ENCODE data around the gene RPS6KA3. TPM values are rescaled to one million over a fixed set of nuclear protein-coding genes. Genes with fewer than 3 reads are reported as not detected.

RPS6KA3 gene
- total RNA-seq, 3 donors from 2014 or later (not counting 1 experiment from before 2014, with no cell fraction given) = 62.1 to 82.9 (median 79.4) TPM

DNA sequence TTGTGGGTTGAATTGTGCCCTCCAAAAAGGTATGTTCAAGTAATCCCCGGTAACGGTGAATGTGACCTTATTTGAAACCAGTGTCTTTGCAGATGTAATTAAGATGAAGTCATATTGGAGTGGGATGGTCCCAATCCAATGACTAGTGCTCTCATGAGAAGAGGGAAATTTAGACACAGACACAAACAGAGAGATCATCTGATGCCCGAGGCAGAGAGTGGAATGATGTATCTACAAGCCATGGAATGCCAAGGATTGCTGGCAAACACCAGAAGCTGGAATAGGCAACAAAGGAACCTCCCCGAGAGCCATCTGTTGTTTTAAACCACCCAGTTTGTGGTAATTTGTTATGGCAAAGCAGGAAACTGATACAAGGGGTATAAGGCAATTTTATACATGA is 35.1 kb downstream of the RPS6KA3 start:
- 100% methylated on average over 4 of the region's 4 CpGs for WGBS (ENCODE audit: insufficient coverage)
- Mint-ChIP-seq H3K27me3 (ENCODE audit: low read depth in 2 of 2) (no peaks in the 10 kb centered on the region), H3K4me1 (peaks cover 23 to 27% of the 10 kb centered on the region in 2 donors)

DNA sequence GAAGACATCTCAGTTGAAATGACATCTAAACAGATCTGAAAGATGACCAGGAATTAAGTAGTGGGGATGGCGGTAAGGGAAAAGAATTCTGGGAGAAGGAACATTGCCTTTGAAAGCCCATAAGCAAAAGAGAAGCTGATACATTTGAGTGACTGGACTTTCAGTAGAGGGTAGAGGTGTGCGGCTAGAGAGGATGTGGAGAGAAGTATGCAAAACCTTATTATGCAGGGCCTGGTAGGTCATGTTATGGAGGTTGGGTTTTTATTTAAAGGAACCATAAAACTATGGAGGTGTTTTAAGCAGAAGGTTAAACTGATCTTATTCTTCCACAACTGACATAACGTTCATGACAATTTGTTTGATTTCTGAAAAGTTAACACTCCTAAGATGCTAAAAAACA is 36.3 kb downstream of the RPS6KA3 start:
- Histone ChIP-seq H3K27ac (ENCODE audit: low read length) (no peak overlapping the region), H3K9me3 (ENCODE audit: control insufficient read depth, insufficient read depth, low read length) (no peaks in the 10 kb centered on the region)
- H3K27me3 Mint-ChIP-seq (ENCODE audit: low read depth in 2 of 2) = no peaks in the 10 kb centered on the region

More for the DNA sequence above, 35.1 kb downstream of the RPS6KA3 start:
- Mint-ChIP-seq H3K36me3 (no peaks in the 10 kb centered on the region), H3K9me3 (peaks cover 0 to 2% of the 10 kb centered on the region in 2 donors), H3K27ac (peak overlapping the region in 1 of 2 donors; percentile 19), H3K4me3 (no peak overlapping the region)
- DNase-seq (no peak), ATAC-seq (no peak)
- Histone ChIP-seq H3K27me3 (ENCODE audit: control insufficient read depth, insufficient read depth, low read length) (no peaks in the 10 kb centered on the region), H3K4me1 (ENCODE audit: control insufficient read depth, insufficient read depth, low read length) (no peaks in the 10 kb centered on the region), H3K9me3 (ENCODE audit: control insufficient read depth, insufficient read depth, low read length) (no peaks in the 10 kb centered on the region), H3K27ac (ENCODE audit: low read length) (no peak overlapping the region), H3K4me3 (ENCODE audit: low read length) (no peak overlapping the region), H3K36me3 (ENCODE audit: control insufficient read depth, insufficient read depth, low read length) (peaks cover 17% of the 10 kb centered on the region)
- intact Hi-C loops (cut with micrococcal nuclease) = no loop called here
- TF ChIP-seq, protein P1, sequence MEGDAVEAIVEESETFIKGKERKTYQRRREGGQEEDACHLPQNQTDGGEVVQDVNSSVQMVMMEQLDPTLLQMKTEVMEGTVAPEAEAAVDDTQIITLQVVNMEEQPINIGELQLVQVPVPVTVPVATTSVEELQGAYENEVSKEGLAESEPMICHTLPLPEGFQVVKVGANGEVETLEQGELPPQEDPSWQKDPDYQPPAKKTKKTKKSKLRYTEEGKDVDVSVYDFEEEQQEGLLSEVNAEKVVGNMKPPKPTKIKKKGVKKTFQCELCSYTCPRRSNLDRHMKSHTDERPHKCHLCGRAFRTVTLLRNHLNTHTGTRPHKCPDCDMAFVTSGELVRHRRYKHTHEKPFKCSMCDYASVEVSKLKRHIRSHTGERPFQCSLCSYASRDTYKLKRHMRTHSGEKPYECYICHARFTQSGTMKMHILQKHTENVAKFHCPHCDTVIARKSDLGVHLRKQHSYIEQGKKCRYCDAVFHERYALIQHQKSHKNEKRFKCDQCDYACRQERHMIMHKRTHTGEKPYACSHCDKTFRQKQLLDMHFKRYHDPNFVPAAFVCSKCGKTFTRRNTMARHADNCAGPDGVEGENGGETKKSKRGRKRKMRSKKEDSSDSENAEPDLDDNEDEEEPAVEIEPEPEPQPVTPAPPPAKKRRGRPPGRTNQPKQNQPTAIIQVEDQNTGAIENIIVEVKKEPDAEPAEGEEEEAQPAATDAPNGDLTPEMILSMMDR (IDR thresholded peaks at IDR 0.05) = no peak

DNA sequence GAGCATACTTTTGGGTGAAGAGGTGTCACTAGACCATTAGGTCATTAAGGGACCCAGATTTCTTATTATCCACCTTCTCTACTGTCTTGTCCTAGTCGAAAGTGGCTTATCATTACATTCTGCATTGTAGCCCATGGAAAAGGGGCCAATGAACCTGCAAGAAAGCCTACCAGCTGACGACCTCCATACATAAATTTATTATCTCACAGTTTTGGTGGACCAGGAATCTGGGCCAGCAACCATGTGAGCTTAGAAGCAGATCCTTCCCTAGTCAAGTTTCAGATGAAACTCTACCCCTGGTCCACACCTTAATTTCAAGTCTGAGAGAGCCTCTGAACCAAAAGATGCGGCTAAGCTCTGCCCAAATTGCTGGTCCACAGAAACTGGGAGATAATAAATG is 37.6 kb downstream of the RPS6KA3 start:
- TF ChIP-seq, protein P1 (IDR thresholded peaks at IDR 0.05) = no peak
- Mint-ChIP-seq H3K9me3 (no peaks in the 10 kb centered on the region), H3K4me1 (peaks cover 26 to 29% of the 10 kb centered on the region in 2 donors), H3K36me3 (no peaks in the 10 kb centered on the region), H3K4me3 (no peak overlapping the region), H3K27ac (peak overlapping the region in 1 of 2 donors; percentile 6), H3K27me3 (ENCODE audit: low read depth in 2 of 2) (no peaks in the 10 kb centered on the region)
- intact Hi-C loops (cut with micrococcal nuclease) = no loop called here
- Histone ChIP-seq H3K4me3 (ENCODE audit: low read length) (no peak overlapping the region), H3K27me3 (ENCODE audit: control insufficient read depth, insufficient read depth, low read length) (no peaks in the 10 kb centered on the region), H3K27ac (ENCODE audit: low read length) (no peak overlapping the region), H3K4me1 (ENCODE audit: control insufficient read depth, insufficient read depth, low read length) (peaks cover 2% of the 10 kb centered on the region), H3K9me3 (ENCODE audit: control insufficient read depth, insufficient read depth, low read length) (no peaks in the 10 kb centered on the region), H3K36me3 (ENCODE audit: control insufficient read depth, insufficient read depth, low read length) (peaks cover 17% of the 10 kb centered on the region)
- no peak for ATAC-seq
- no peak for DNase-seq
- WGBS (ENCODE audit: insufficient coverage) = 96% methylated on average over 2 of the region's 3 CpGs

More for the DNA sequence above, 36.3 kb downstream of the RPS6KA3 start:
- peaks cover 22 to 23% of the 10 kb centered on the region in 2 donors for H3K4me1 Mint-ChIP-seq
- H3K27me3 ChIP-seq (ENCODE audit: control insufficient read depth, insufficient read depth, low read length) = no peaks in the 10 kb centered on the region
- DNase-seq (no peak), ATAC-seq (no peak)
- H3K9me3 Mint-ChIP-seq = peaks cover 0 to 1% of the 10 kb centered on the region in 2 donors
- H3K4me3 ChIP-seq (ENCODE audit: low read length) = no peak overlapping the region
- intact Hi-C loops (cut with micrococcal nuclease) = no loop called here
- no peak overlapping the region for H3K4me3 Mint-ChIP-seq
- no peaks in the 10 kb centered on the region for H3K36me3 Mint-ChIP-seq
- peak overlapping the region; percentile 19 to 25 for H3K27ac Mint-ChIP-seq
- TF ChIP-seq, protein P1 (IDR thresholded peaks at IDR 0.05) = no peak
- H3K36me3 ChIP-seq (ENCODE audit: control insufficient read depth, insufficient read depth, low read length) = peaks cover 17% of the 10 kb centered on the region
- 80% methylated on average over 3 of the region's 3 CpGs for WGBS (ENCODE audit: insufficient coverage)
- no peaks in the 10 kb centered on the region for H3K4me1 ChIP-seq (ENCODE audit: control insufficient read depth, insufficient read depth, low read length)

DNA sequence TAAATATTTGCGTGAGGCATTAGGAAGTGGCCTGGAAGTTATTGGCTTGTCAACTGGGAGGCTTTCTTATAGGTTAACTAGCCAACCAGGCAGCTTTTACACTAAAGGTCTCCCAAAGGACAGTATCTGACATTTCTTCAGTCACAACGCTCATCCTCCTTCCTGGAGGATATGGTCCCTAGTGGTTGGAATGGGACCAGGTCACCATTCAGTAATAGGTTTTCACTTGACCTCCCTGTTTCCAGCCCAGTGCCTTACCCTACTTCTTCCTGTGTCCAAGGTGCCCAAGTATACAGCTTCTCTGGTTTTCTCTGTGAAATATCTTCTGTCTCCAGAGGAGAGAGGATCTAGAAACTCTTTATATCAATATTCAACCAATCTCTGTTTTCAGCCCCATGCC is 38.5 kb downstream of the RPS6KA3 start:
- Histone ChIP-seq H3K27ac (ENCODE audit: low read length) (no peak overlapping the region), H3K27me3 (ENCODE audit: control insufficient read depth, insufficient read depth, low read length) (no peaks in the 10 kb centered on the region), H3K36me3 (ENCODE audit: control insufficient read depth, insufficient read depth, low read length) (peaks cover 14% of the 10 kb centered on the region), H3K4me1 (ENCODE audit: control insufficient read depth, insufficient read depth, low read length) (peaks cover 2% of the 10 kb centered on the region), H3K9me3 (ENCODE audit: control insufficient read depth, insufficient read depth, low read length) (no peaks in the 10 kb centered on the region), H3K4me3 (ENCODE audit: low read length) (no peak overlapping the region)
- Mint-ChIP-seq H3K4me1 (peaks cover 26 to 36% of the 10 kb centered on the region in 2 donors), H3K4me3 (no peak overlapping the region), H3K9me3 (no peaks in the 10 kb centered on the region), H3K27me3 (ENCODE audit: low read depth in 2 of 2) (no peaks in the 10 kb centered on the region), H3K27ac (no peak overlapping the region), H3K36me3 (no peaks in the 10 kb centered on the region)
- WGBS (ENCODE audit: insufficient coverage) = 100% methylated on average over 1 of the region's 2 CpGs
- ATAC-seq = no peak
- intact Hi-C loops (cut with micrococcal nuclease) = no loop called here
- TF ChIP-seq, protein P1 (IDR thresholded peaks at IDR 0.05) = no peak
- DNase-seq = no peak

All from natural killer cell (primary cell).